Urinary bladder (tissue), 4 donors: ENCODE results near the gene NDUFS3. TPM values are rescaled to one million over a fixed set of nuclear protein-coding genes. Genes with fewer than 3 reads are reported as not detected.
"Not testable (repeated sequence)": the region's sequence is repeated elsewhere in the genome, so short reads cannot be mapped to it uniquely, and the experiment has no call there.

Experiments used
- DNase-seq: peaks from one replicate; pipeline ENCODE4 v3.0.0-alpha.2; 2015; ENCODE audit errors: extremely low spot score
- H3K27ac ChIP-seq: one replicate; pipeline ENCODE4 v1.5.1; 2013; ENCODE audit warnings: low read depth, mild to moderate bottlenecking, moderate library complexity
- H3K36me3 ChIP-seq: one replicate; pipeline ENCODE4 v1.6.1; 2013; ENCODE audit warnings: mild to moderate bottlenecking, moderate library complexity; ENCODE audit not compliant: insufficient read depth
- H3K4me1 ChIP-seq: one replicate; pipeline ENCODE4 v1.6.1; 2013; ENCODE audit warnings: mild to moderate bottlenecking, moderate library complexity; ENCODE audit not compliant: insufficient read depth
- H3K4me3 ChIP-seq: one replicate; pipeline ENCODE4 v1.5.1; 2013; ENCODE audit warnings: low read depth, low read length
- WGBS: extraction: QIAGEN DNeasy Blood & Tissue Kit; methylation state at CpG from one replicate; pipeline ENCODE4 v1.1.7; 2013; 5-methylcytosine and 5-hydroxymethylcytosine counted together
- polyA plus RNA-seq: library from polyadenylated mRNA; stranded (reverse); fragments of 200-250 nt; gene quantifications from one replicate; pipeline ENCODE4 v1.2.3, GENCODE V29; 2013
- total RNA-seq: library from RNA; depleted of rRNA; stranded (reverse); fragments of >200 nt; gene quantifications from one replicate; pipeline ENCODE4 v1.2.3, GENCODE V29; 2014
- donor health status: healthy with polysubstance abuse.
- donor health status: healthy.

Gene NDUFS3
- 40.0 TPM for total RNA-seq
- polyA plus RNA-seq: 107 TPM

GRCh38 chr11:47578524-47579494 is at the start of gene NDUFS3, which contains the start of gene KBTBD4:
Gene NDUFS3 (plus strand): TSS chr11:47579074. CDS start chr11:47579092, 18 bp downstream.
Gene KBTBD4 (minus strand): TSS chr11:47578970. CDS start chr11:47578951, 19 bp downstream.
- DNase-seq: peak; percentile 85
- WGBS: under 1% methylated on average over 72 of the region's 72 CpGs
- peak within 1 kb of the TSS; percentile 81 for H3K27ac ChIP-seq
- H3K36me3 ChIP-seq: no peaks in the 10 kb centered on the region
- H3K4me1 ChIP-seq: no peaks in the 10 kb centered on the region
- peak within 1 kb of the TSS; percentile 88 for H3K4me3 ChIP-seq

- Histone ChIP-seq H3K36me3 (no peaks in the 10 kb centered on the region), H3K27ac (no peak overlapping the region), H3K4me3 (no peak overlapping the region), H3K4me1 (peaks cover 2% of the 10 kb centered on the region)
- 64% methylated on average over 4 of the region's 4 CpGs for WGBS
- DNase-seq: no peak
Observed at GRCh38 chr11:47529951-47530350, 48.9 kb upstream of the NDUFS3 start.

DNA sequence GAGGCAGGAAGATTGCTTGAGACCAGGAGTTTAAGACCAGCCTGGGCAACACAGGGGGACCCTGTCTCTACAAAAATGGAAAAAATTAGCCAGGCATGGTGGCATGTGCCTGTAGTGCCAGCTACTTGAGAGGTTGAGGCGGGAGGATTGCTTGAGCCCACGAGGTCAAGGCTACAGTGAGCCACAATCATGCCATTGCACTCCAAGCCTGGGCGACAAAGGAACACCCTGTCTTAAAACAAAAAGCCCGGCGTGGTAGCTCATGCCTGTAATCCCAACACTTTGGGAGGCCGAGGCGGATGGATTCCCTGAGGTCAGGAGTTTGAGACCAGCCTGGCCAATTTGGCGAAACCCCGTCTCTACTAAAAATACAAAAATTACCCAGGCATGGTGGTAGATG is 48.2 kb upstream of the NDUFS3 start:
- H3K4me1 ChIP-seq, H3K36me3 ChIP-seq, H3K27ac ChIP-seq, H3K4me3 ChIP-seq, DNase-seq: not testable (repeated sequence)
- 87% methylated on average over 9 of the region's 9 CpGs for WGBS

DNA sequence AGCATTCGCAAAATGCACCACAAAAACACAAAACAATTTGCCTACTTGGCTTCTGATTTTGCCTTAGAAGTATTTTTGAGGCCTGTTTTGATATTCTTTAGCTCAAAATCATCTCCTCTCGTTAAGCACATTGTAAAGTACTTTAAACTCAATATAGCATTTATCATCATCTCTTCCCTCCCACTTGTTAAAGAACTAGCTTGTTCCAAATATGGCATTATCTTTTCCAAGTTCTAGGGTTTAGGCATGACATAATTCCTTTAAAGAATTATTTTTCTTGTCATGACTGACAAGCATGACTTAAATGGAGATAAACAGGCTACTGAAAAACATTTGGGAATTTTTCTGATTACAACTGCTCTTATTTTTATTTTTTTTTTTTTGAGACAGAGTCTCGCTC is 47.2 kb upstream of the NDUFS3 start:
- Histone ChIP-seq H3K4me1 (peaks cover 1% of the 10 kb centered on the region), H3K27ac (no peak overlapping the region), H3K4me3 (no peak overlapping the region), H3K36me3 (no peaks in the 10 kb centered on the region)
- DNase-seq: no peak
- 78% methylated on average over 3 of the region's 3 CpGs for WGBS

- H3K27ac ChIP-seq: no peak overlapping the region
- 68% methylated on average over 2 of the region's 2 CpGs for WGBS
Observed at GRCh38 chr11:47532597-47533213, 46.2 kb upstream of the NDUFS3 start.

DNA sequence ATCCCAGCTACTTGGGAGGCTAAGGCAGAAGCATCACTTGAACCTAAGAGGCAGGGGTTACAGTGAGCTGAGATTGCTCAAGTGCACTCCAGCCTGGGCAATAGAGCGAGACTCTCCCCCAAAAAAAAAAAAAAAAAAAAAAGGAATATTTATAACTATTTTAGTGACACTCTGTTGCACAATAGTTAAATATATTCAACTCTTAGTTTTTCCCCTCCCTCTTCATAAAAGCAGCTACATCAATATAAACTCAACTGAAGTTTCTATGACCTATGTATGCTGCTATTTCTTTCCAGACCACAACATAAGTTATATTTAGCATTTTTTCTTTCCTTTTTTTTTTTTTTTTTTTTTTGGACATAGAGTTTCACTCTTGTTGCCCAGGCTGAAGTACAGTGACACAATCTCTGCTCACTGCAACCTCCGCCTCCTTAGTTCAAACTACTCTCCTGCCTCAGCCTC is 45.2 kb upstream of the NDUFS3 start:
- no peak overlapping the region for H3K27ac ChIP-seq
- 77% methylated on average over 2 of the region's 2 CpGs for WGBS
- H3K4me3 ChIP-seq: no peak overlapping the region
- H3K4me1 ChIP-seq: peaks cover 1% of the 10 kb centered on the region
- H3K36me3 ChIP-seq: no peaks in the 10 kb centered on the region
- DNase-seq: no peak

More at GRCh38 chr11:47532597-47533213, 46.2 kb upstream of the NDUFS3 start:
- Histone ChIP-seq H3K36me3 (no peaks in the 10 kb centered on the region), H3K4me1 (peaks cover 1% of the 10 kb centered on the region), H3K4me3 (peak overlapping the region; percentile 24)
- DNase-seq: no peak

- WGBS: 88% methylated on average over 4 of the region's 4 CpGs
- Histone ChIP-seq H3K36me3 (no peaks in the 10 kb centered on the region), H3K4me3 (no peak overlapping the region), H3K27ac (no peak overlapping the region), H3K4me1 (peaks cover 2% of the 10 kb centered on the region)
- DNase-seq: no peak
Observed at GRCh38 chr11:47534704-47535251, 44.1 kb upstream of the NDUFS3 start.

DNA sequence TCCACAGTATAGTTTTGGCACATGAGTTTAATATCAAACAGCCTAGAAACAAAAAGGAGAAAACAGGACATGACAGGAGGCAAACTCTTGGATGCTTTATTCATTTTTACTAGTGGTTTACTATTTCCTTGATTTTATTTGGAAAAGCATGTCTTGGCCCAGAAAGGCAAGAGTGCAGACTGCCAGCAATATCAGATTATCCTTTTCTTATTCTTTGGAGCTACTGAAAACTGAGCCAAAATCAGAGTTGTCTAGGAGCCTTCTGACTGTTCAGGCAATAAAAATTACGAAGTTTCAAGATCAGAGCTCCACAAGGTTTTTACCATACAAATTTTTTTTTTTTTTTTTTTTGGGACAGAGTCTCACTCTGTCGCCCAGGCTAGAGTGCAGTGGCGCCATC is 42.0 kb upstream of the NDUFS3 start:
- H3K36me3 ChIP-seq: no peaks in the 10 kb centered on the region
- WGBS: 49% methylated on average over 3 of the region's 3 CpGs
- no peak for DNase-seq
- H3K27ac ChIP-seq: no peak overlapping the region
- H3K4me1 ChIP-seq: peaks cover 3% of the 10 kb centered on the region
- no peak overlapping the region for H3K4me3 ChIP-seq

- WGBS: 74% methylated on average over 10 of the region's 10 CpGs
- no peak overlapping the region for H3K27ac ChIP-seq
- no peaks in the 10 kb centered on the region for H3K36me3 ChIP-seq
- no peak for DNase-seq
- peaks cover 3% of the 10 kb centered on the region for H3K4me1 ChIP-seq
- H3K4me3 ChIP-seq: no peak overlapping the region
Observed at GRCh38 chr11:47538741-47539565, 39.9 kb upstream of the NDUFS3 start.

GRCh38 chr11:47539681-47540039 is 39.2 kb upstream of the NDUFS3 start:
- H3K4me3 ChIP-seq: no peak overlapping the region
- H3K27ac ChIP-seq: no peak overlapping the region
- peaks cover 3% of the 10 kb centered on the region for H3K4me1 ChIP-seq
- 65% methylated on average over 2 of the region's 2 CpGs for WGBS
- no peak for DNase-seq
- no peaks in the 10 kb centered on the region for H3K36me3 ChIP-seq

GRCh38 chr11:47541070-47541469 is 37.8 kb upstream of the NDUFS3 start:
- H3K4me3 ChIP-seq: no peak overlapping the region
- 96% methylated on average over 2 of the region's 2 CpGs for WGBS
- no peak for DNase-seq
- no peak overlapping the region for H3K27ac ChIP-seq
- H3K4me1 ChIP-seq: peaks cover 2% of the 10 kb centered on the region
- no peaks in the 10 kb centered on the region for H3K36me3 ChIP-seq

DNA sequence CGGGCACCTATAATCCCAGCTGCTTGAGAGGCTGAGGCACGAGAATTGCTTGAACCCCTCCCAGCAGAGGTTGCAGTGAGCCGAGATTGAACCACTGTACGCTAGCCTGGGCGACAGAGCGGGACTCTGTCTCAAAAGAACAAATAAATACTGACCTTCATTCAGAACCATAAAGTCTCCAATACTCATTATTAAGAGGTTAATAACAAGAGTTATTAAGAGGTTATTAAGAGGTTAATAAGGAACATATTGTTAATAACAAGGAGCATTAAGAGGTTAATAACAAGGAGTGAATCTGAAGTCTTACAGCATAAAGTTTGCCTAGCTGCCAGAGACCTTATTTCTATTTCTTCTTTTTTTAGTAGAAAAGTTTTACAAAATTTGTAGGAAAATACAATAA is 33.6 kb upstream of the NDUFS3 start:
- WGBS: 95% methylated on average over 6 of the region's 6 CpGs
- Histone ChIP-seq H3K4me3 (no peak overlapping the region), H3K4me1 (no peaks in the 10 kb centered on the region), H3K27ac (no peak overlapping the region), H3K36me3 (no peaks in the 10 kb centered on the region)
- DNase-seq: no peak

DNA sequence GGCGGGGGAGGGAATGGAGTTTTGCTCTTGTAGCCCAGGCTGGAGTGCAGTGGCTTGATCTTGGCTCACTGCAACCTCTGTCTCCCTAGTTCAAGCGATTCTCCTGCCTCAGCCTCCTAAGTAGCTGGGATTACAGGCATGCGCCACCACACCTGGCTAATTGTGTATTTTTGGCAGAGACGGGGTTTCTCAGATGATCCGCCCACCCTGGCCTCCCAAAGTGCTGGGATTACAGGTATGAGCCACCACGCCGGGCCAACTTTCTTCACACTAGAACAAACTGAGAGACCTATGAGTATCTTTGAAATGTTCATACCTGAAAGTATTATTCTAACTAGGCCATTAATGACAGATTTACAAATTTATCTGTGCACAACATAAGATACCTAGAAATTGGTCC is 32.6 kb upstream of the NDUFS3 start:
- not testable (repeated sequence) for H3K4me3 ChIP-seq, H3K27ac ChIP-seq, H3K4me1 ChIP-seq, DNase-seq, H3K36me3 ChIP-seq
- 97% methylated on average over 7 of the region's 7 CpGs for WGBS
